ENCODE data around the gene ATXN7L1. TPM values are rescaled to one million over a fixed set of nuclear protein-coding genes. Genes with fewer than 3 reads are reported as not detected.

The ATXN7L1 gene
- total RNA-seq, 1 donor from 2014 or later: 6.7 TPM

- DNase-seq (ENCODE audit: missing footprints): no peak
- intact Hi-C loops (cut with DNase I): no loop called here
- ATAC-seq: no peak
Measured at GRCh38 chr7:105816266-105816843, 60.0 kb downstream of the ATXN7L1 start.

GRCh38 chr7:105815576-105815975 is 60.8 kb downstream of the ATXN7L1 start:
- no peak for ATAC-seq

GRCh38 chr7:105814481-105814880 is 61.9 kb downstream of the ATXN7L1 start:
- ATAC-seq (no peak), DNase-seq (ENCODE audit: missing footprints) (no peak)

More at GRCh38 chr7:105815576-105815975, 60.8 kb downstream of the ATXN7L1 start:
- no peak for DNase-seq (ENCODE audit: missing footprints)
- intact Hi-C loops (cut with DNase I): no loop called here

GRCh38 chr7:105811189-105811847 is 65.1 kb downstream of the ATXN7L1 start:
- DNase-seq (ENCODE audit: missing footprints) (no peak), ATAC-seq (no peak)
- intact Hi-C loops (cut with DNase I): no loop called here

More at GRCh38 chr7:105814481-105814880, 61.9 kb downstream of the ATXN7L1 start:
- intact Hi-C loops (cut with DNase I): no loop called here

DNA sequence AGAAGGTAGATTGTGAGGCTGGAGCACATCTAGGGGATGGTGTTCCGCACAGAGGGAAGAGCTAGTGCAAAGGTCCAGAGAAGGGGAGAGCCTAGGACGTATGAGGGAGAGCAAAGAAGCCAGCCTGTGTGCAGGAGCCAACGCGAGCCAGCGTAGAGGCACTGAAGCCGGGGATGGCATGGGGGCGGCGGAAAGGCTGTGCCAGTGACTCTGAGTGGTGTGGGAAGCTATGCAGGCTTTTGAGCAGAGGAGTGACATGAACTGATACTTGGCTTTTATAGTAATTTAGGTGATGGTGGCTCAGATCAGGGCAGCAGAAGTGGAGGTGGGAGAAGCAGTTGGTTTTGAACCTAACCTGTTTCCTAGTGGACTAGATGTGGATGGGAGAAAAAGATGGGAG is 65.8 kb downstream of the ATXN7L1 start:
- intact Hi-C loops (cut with DNase I): no loop called here
- ATAC-seq: no peak
- no peak for DNase-seq (ENCODE audit: missing footprints)

- ATAC-seq: no peak
- intact Hi-C loops (cut with DNase I): no loop called here
- DNase-seq (ENCODE audit: missing footprints): no peak
Measured at GRCh38 chr7:105808703-105809590, 67.5 kb downstream of the ATXN7L1 start.

GRCh38 chr7:105808209-105808608 is 68.2 kb downstream of the ATXN7L1 start:
- intact Hi-C loops (cut with DNase I): no loop called here
- DNase-seq (ENCODE audit: missing footprints) (no peak), ATAC-seq (no peak)

- intact Hi-C loops (cut with DNase I): no loop called here
- DNase-seq (ENCODE audit: missing footprints) (no peak), ATAC-seq (no peak)
Measured at GRCh38 chr7:105807448-105807762, 69.0 kb downstream of the ATXN7L1 start.

- intact Hi-C loops (cut with DNase I): no loop called here
Measured at GRCh38 chr7:105806592-105807447, 69.6 kb downstream of the ATXN7L1 start.

GRCh38 chr7:105805447-105806019 is 70.9 kb downstream of the ATXN7L1 start:
- ATAC-seq: no peak
- DNase-seq (ENCODE audit: missing footprints): no peak
- intact Hi-C loops (cut with DNase I): no loop called here

More at GRCh38 chr7:105806592-105807447, 69.6 kb downstream of the ATXN7L1 start:
- DNase-seq (ENCODE audit: missing footprints): no peak
- no peak for ATAC-seq

DNA sequence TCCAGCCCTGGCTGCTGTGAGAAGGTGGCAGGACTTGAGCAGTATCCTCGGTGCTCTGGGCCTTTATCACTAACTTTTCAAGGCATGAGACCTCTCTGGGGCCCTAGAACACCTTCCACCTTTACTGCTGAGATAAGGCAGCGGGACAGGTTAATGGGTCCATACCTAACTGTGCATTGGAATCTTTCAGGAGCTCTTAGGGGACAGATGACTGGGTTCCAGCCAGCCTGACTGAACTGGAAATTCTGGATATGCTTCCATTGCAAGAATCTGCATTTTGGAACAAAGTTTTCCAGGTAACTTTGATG is 73.0 kb downstream of the ATXN7L1 start:
- no peak for ATAC-seq
- intact Hi-C loops (cut with DNase I): no loop called here
- no peak for DNase-seq (ENCODE audit: missing footprints)

- DNase-seq (ENCODE audit: missing footprints) (no peak), ATAC-seq (no peak)
- intact Hi-C loops (cut with DNase I): no loop called here
Measured at GRCh38 chr7:105802604-105803428, 73.6 kb downstream of the ATXN7L1 start.

DNA sequence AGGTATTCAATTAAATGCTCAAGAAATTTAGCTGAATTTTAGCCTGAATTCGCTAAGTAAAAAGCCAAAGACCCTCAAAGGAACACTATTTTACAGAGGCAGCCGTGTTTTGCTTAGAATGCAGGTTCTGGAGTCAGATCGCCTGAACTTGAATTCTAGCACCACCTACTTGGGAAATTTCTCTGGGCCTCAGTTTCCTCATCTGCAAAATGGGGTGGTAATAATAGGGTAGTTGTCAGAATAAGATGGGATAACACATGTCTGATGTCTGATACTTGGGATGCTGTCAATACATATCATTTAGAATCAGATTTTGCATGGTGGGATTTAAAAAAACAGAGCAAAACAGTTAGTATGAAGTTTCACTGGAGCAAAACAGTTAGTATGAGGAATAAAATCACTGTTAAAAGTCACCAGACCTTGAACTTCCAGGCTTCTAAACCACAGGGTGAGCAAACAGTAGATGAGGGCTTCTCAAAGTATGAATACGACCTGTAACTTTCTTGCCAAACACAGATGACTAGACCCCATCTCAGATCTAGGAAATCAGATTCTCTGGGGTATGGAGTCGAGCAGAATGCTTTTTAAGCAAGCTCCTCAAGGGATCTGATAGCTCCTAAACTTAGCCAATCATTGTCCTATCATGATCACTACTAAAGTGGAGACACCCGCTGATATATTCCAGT is 75.4 kb downstream of the ATXN7L1 start:
- intact Hi-C loops (cut with DNase I): no loop called here
- ATAC-seq (no peak), DNase-seq (ENCODE audit: missing footprints) (no peak)

- DNase-seq (ENCODE audit: missing footprints): no peak
- ATAC-seq: no peak
- intact Hi-C loops (cut with DNase I): no loop called here
Measured at GRCh38 chr7:105800442-105800841, 76.0 kb downstream of the ATXN7L1 start.

DNA sequence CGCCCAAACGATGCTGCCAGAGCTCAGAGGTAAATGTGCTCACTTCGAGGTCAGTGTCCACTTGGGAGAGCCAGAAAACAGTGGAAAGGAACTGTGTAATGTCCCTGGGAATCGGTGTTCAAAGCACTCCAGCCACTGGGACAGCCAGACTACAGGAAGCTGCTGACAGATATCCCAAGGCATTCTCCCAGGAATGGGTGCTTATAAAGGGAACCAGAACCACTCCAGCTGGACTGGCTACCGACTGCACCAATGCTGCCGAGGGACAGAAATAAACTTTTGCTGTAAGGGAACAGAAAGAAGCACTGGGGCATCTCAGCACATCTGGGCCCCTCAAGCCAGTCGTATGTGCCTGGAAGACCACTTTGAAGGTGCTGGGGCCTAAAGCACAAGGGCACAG is 76.7 kb downstream of the ATXN7L1 start:
- intact Hi-C loops (cut with DNase I): no loop called here
- ATAC-seq: peak; percentile 78
- no peak for DNase-seq (ENCODE audit: missing footprints)

- DNase-seq (ENCODE audit: missing footprints) (no peak), ATAC-seq (no peak)
- intact Hi-C loops (cut with DNase I): no loop called here
Measured at GRCh38 chr7:105799006-105799405, 77.4 kb downstream of the ATXN7L1 start.

DNA sequence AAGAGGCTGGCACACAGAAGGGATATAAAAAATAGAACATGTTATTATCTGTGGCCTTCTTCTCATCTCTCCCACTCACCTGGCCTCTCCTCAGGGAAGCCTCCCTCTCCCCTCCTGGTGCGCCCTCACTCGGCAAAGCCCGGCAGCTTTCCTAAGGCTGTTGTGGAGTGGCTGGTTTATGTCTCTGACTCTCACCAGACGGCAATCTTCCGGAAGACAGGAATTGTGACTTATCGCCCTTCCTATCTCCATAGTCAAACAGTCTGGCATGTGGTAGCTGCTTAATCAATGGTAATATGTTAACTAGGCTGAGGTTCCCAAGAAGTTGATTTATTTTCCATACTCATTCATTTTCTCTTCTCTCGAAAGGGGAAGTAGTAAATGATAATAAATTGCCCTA is 78.7 kb downstream of the ATXN7L1 start:
- intact Hi-C loops (cut with DNase I): no loop called here
- no peak for DNase-seq (ENCODE audit: missing footprints)
- ATAC-seq: no peak

DNA sequence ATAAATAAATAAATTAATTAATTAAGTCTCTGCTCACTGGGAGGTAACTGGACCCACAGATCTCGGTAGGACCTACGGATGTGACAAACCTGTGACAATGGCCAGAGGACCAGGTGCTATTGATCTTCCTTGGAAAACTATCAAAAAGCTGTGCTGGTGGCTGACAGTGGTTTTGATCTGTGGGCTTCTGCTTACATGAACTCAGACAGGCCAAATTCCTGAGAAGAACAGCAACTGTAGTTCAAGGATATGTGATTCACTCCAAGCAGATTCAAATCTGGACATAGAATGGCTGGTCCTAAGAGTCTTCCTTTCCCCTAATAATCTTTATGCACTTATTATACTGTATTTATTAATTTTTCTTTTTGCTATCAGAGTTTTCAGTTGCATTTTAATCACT is 80.0 kb downstream of the ATXN7L1 start:
- intact Hi-C loops (cut with DNase I): no loop called here

More for the DNA sequence above, 80.0 kb downstream of the ATXN7L1 start:
- ATAC-seq (no peak), DNase-seq (ENCODE audit: missing footprints) (no peak)

Data from Right ventricle myocardium inferior (tissue), 1 donor.